SH-SY5Y (cell line): ENCODE data around the gene TPST2.
A peak's percentile ranks its signal among the peaks of the same experiment; 100 is the strongest.

Experiments
- GATA2 ChIP-seq: IDR thresholded peaks from 2 replicates; pipeline ENCODE4 v1.6.1; 2011; ENCODE audit warnings: mild to moderate bottlenecking, low read depth, low read length
- GATA3 ChIP-seq: IDR thresholded peaks from 2 replicates; pipeline ENCODE4 v1.6.1; 2011; ENCODE audit warnings: low read depth, mild to moderate bottlenecking, low read length, moderate library complexity

Gene TPST2

DNA sequence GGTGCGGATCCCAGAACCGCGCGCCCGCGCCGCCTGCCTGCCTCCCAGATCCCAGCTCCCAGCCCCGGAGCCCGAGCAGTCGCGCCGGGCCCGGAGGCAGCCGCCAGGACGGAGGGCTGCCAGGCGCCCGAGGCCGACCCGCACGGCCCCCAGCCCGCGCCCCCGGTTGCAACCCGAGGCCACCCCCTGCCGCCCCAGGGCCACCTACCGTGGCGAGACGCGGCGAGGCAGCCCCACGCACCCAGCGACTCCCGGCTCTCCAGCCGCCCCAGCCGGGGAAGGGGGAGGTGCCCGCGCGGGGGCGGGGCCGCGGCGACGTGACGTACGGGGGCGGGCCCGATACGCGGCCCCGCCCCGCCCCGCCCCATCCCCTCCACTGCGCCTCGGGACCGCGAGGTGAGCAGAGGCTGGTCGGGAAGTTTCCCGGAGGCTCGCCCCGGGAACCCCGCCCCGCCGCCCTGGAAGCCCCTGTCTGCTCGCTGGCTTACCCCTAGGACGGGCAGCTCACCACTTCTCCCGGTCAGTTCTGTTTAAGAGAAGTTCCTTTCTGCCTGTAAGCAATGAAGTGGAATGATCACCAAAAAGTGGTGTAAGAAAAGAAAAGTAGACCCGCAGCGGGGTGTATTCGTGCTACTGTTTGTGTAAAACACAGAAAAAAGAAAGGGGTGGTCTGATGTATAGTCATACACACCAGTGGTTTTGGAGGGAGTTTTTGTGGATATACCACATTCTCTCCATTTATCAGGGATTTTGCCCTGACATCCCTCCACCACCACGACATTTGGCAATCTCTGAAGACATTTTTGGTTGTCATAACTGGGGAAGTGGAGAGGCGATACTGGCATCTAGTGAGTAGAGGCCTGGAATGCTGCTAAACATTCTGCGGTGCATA, at the start of gene TPST2:
Gene TPST2, minus strand, starts transcription at position 288 of the 892 bp plus-strand sequence. CDS start 48,502 bp downstream, outside the sequence.
- TF ChIP-seq GATA2 (no peak), GATA3 (no peak)

DNA sequence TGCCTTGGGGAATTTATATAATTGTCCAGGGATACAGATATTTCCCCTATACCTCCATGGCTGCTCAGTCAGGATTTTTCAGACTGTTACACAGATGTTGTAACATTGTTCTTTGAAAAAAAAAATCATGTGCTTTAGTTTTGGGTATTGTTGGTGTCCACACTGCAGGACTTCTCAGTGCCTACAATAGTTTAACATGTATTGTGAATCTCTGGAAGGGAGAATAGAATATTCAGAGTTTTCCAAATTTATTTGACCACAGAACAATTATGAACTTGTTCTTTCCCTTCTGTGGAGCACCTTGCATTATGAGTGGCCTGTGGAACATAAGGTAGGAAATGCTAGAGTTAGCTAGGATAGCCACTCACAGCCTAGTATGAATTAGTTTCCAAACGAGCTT, 46.4 kb upstream of the TPST2 start:
- TF ChIP-seq GATA3 (no peak), GATA2 (no peak)

DNA sequence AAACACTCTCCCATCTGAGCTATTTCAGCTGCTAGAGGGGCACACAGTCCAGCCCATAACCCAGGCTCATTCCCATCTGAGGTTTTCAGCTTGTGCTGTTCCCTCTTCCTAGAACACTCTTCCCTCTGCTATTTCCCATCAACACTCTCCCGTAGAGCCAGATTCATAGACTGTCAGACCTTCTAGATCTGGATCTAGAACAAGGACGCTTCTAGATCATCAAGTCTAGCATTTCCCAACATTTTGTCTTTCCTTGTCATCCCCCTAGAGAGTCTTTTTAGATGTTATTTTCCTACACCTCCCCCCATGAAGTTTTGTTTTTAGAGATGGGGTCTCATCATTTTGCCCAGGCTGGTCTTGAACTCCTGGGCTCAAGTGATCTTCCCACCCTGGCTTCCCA, 45.2 kb upstream of the TPST2 start:
- TF ChIP-seq GATA3 (no peak), GATA2 (no peak)

GRCh38 chr22:26634189-26634588, 44.3 kb upstream of the TPST2 start:
- no peak for TF ChIP-seq GATA3
- TF ChIP-seq GATA2 = no peak

DNA sequence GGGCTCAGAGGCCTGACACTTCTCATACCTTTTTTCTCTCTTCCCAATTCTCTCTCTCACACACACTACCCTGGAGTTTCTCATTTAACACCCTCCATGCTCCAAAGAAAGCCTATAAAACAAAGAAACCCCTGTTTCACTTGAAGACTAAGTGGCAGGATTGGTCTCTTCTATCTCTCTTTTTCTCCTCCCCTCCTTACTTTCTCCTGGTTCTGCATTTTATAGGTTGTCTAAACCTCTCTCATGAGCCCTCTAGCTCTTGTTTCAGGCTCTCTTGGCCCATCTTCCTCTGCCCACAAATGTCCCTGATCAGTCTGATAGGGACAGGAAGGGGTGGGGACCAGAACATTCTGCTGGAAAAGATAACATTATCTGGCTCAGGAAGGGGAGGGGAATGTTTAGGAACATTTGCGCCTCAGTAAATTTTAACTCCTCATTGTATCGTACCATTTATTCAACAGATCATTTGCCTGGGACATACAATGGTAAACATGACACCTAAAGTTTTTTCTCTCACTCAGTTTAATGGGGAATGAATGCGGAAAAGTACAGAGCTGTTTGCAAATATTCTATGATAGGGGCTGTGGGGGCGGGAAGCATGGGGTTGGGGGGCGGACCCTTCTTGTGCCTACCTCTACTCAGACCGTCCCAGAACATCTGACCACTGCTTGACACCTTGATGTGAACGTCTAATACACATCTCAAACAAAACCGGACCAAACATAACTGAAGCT, 42.7 kb upstream of the TPST2 start:
- peak; percentile 12; the same call in 1 of the 2 replicates for TF ChIP-seq GATA2
- TF ChIP-seq GATA3 = no peak

DNA sequence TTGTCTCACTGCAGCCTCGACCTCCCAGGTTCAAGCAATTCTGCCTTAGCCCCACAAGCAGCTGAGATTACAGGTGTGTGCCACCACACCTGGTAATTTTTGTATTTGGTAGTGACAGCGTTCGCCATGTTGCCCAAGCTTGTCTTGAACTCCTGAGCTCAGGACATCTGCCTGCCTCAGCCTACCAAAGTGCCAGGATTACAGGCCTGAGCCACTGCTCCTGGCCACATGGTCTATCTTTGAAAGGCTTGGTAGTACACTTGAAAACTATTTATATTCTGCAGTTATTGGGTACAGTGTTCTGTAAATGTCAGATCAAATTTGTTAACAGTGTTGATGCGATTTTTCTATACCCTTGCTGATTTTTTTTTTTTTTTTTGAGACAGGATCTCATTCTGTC, 41.4 kb upstream of the TPST2 start:
- no peak for TF ChIP-seq GATA2
- no peak for TF ChIP-seq GATA3

DNA sequence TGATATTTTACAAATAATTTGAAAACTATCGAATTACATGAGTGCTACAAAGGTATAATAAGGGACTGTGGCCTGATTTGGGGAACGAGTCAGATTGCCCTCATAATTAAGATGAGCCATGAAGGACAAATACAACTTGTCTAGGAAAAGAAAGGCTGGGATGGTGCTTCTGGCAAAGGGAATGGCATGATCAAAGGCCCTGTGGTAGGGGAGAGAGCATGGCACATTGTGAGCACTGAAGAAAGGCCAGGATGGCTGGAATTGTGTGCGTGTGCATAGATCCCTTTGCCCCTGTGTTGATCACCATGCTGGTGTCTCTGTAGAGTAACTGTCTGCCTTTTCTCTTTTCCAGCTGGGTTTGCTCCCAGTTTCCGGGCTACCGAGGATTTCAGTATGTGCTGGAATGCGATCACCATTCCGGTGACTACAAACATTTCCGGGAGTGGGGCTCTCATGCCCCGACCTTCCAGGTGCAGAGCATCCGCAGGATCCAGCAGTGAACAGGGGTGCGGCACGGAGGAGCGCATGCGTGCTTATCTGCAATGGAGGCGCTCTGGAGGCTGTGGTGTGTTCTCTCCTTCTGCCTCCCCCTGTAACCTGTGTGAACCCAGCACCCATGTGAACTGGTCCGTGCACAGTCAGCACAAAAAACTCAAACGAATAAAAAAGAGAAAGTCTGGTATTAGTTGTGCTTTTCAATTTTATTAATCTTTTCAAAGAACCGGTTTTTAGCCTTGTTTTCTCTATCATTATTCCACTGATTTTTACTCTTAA, 40.2 kb upstream of the TPST2 start:
- no peak for TF ChIP-seq GATA2
- TF ChIP-seq GATA3 = no peak

DNA sequence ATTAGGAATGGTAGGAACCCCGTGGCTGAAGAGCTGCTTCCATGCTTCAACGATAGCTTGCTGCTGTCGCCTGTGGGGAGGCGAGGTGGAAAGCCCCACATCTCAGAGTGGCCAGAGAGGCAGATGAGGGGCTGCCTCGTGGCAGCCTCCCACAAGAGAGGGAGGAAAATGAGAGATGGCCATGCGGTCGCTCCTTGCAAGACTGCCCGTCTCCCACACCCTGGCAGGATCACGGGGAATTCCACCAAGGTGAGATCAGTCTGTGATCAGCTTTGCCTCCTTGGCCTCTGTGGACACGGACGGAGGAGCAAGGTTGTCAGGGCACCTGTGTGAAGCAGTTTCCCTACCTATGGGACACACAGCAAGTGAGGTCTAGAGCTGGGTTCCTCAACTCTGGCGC, 34.9 kb upstream of the TPST2 start:
- no peak for TF ChIP-seq GATA2
- TF ChIP-seq GATA3 = no peak

DNA sequence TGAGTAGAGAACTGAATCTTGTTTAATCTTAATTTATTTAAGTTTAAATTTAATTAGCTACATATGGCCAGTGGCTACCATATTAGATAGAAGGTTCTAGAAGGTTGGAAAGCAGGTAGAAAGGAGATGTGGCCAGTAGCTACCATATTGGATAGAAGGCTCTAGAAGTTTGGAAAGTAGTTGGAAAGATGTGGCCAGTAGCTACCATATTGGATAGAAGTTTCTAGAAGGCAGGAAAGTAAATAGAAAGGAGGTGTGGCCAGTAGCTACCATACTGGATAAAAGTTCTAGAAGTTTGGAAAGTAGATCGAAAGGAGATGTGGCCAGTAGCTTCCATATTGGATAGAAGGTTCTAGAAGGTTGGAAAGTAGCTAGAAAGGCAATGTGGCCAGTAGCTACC, 34.1 kb upstream of the TPST2 start:
- no peak for TF ChIP-seq GATA2
- TF ChIP-seq GATA3 = no peak

- no peak for TF ChIP-seq GATA3
- no peak for TF ChIP-seq GATA2
These were observed 31.7 kb upstream of the TPST2 start, which contains the start of gene CRYBA4 for GRCh38 chr22:26621663-26622062. Gene CRYBA4 (plus strand): TSS chr22:26621963. CDS start chr22:26622597, 634 bp downstream.

DNA sequence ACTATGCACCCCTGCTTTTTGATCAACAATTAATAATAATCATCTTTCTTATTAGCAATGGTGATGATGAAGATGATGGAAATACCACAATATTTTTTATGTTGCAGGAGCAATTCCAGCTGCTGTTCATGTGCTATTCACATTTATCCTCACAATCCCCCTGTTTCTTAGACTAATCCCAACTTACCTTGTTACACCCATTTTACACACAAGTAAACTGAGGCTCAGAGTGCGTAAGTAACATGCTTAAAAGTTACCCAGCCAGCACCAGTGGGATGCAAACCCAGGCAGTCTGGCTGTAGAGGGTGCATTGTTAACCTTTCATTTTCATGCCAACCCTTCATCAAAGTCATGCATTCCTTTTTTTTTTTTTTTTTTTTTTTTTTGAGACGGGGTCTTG, 30.3 kb upstream of the TPST2 start:
- TF ChIP-seq GATA3 (no peak), GATA2 (no peak)

- no peak for TF ChIP-seq GATA3
- no peak for TF ChIP-seq GATA2
These were observed 29.6 kb upstream of the TPST2 start for GRCh38 chr22:26619510-26619909.

GRCh38 chr22:26618455-26618854, 28.5 kb upstream of the TPST2 start:
- TF ChIP-seq GATA2 (no peak), GATA3 (no peak)
